GM12878 (cell line): ENCODE data around the gene EFHC1. TPM values are rescaled to one million over a fixed set of nuclear protein-coding genes. Genes with fewer than 3 reads are reported as not detected.

ENCODE experiments used
- ASH2L ChIP-seq: fragments of 300-600, 200-600 bp; sonication (generic); IDR thresholded peaks from 2 replicates; pipeline ENCODE4 v1.6.1; 2017; ENCODE audit warnings: low read depth, mild to moderate bottlenecking, borderline replicate concordance
- ATF3 ChIP-seq: IDR thresholded peaks from 2 replicates; pipeline ENCODE4 v1.6.1; 2011; ENCODE audit warnings: low read depth, mild to moderate bottlenecking, low read length, moderate library complexity, borderline replicate concordance; ENCODE audit errors: extremely low read depth
- ATF7 ChIP-seq: fragments of 450-650 bp; IDR thresholded peaks from 2 replicates; pipeline ENCODE4 v1.6.1; 2016; ENCODE audit warnings: low read depth, mild to moderate bottlenecking
- FOXM1 ChIP-seq: IDR thresholded peaks from 2 replicates; pipeline ENCODE4 v1.6.1; 2012; ENCODE audit warnings: low read depth, mild to moderate bottlenecking, inconsistent platforms, low read length, moderate library complexity
- IKZF2 ChIP-seq, 2 experiments: fragments of 450-650 bp; IDR thresholded peaks; 2 replicates each; pipeline ENCODE4 v1.6.1; 2017; ENCODE audit warnings: mild to moderate bottlenecking in 2 of 2, moderate library complexity in 2 of 2
- IRF4 ChIP-seq: IDR thresholded peaks from 2 replicates; pipeline ENCODE4 v1.6.1; 2011; ENCODE audit warnings: low read depth, low read length
- IRF5 ChIP-seq: fragments of 450-650 bp; IDR thresholded peaks from 2 replicates; pipeline ENCODE4 v1.6.1; 2017; ENCODE audit warnings: borderline replicate concordance
- KAT2A ChIP-seq: conservative IDR thresholded peaks from 2 replicates; pipeline ENCODE4 v1.6.1; 2011; ENCODE audit warnings: low read depth, low read length; ENCODE audit not compliant: control insufficient read depth
- KDM1A ChIP-seq: fragments of 200-600 bp; sonication (generic); IDR thresholded peaks from 2 replicates; pipeline ENCODE4 v1.6.1; 2016; ENCODE audit warnings: borderline replicate concordance
- KLF5 ChIP-seq: fragments of 450-650 bp; IDR thresholded peaks from 2 replicates; pipeline ENCODE4 v1.6.1; 2014; ENCODE audit warnings: mild to moderate bottlenecking; ENCODE audit not compliant: partially characterized antibody
- MAX ChIP-seq: IDR thresholded peaks from 2 replicates; pipeline ENCODE4 v1.6.1; 2012; ENCODE audit warnings: low read depth, low read length, improper control_type of control experiment
- NFYB ChIP-seq: IDR thresholded peaks from 2 replicates; pipeline ENCODE4 v1.6.1; 2011; ENCODE audit warnings: low read depth, mild to moderate bottlenecking, low read length, improper control_type of control experiment, moderate library complexity; ENCODE audit not compliant: insufficient read depth
- POU2F2 ChIP-seq: IDR thresholded peaks from 3 replicates; pipeline ENCODE4 v1.6.1; 2011; ENCODE audit warnings: low read depth, mild to moderate bottlenecking, low read length, borderline replicate concordance
- RAD21 ChIP-seq: IDR thresholded peaks from 2 replicates; pipeline ENCODE4 v1.6.1; 2011; ENCODE audit warnings: mild to moderate bottlenecking, low read depth, low read length, moderate library complexity; ENCODE audit not compliant: insufficient read depth
- RFX5 ChIP-seq: IDR thresholded peaks from 2 replicates; pipeline ENCODE4 v1.6.1; 2011; ENCODE audit warnings: low read depth, low read length, improper control_type of control experiment
- SMC3 ChIP-seq: IDR thresholded peaks from 2 replicates; pipeline ENCODE4 v1.6.1; 2011; ENCODE audit warnings: low read length, improper control_type of control experiment, borderline replicate concordance
- STAT1 ChIP-seq: fragments of 450-650 bp; conservative IDR thresholded peaks from 2 replicates; pipeline ENCODE4 v1.6.1; 2014; ENCODE audit warnings: antibody characterized with exemption, mild to moderate bottlenecking
- TBL1XR1 ChIP-seq: IDR thresholded peaks from 2 replicates; pipeline ENCODE4 v1.6.1; 2012; ENCODE audit warnings: low read depth, low read length, improper control_type of control experiment
- TCF3 ChIP-seq: IDR thresholded peaks from 2 replicates; pipeline ENCODE4 v1.6.1; 2012; ENCODE audit warnings: low read depth, mild to moderate bottlenecking, low read length, borderline replicate concordance; ENCODE audit not compliant: insufficient read depth
- ZNF274 ChIP-seq: IDR thresholded peaks from one replicate; pipeline ENCODE4 v1.8.0; 2011; ENCODE audit not compliant: insufficient read length, insufficient read depth
- ZNF622 ChIP-seq: fragments of 450-650 bp; IDR thresholded peaks from 2 replicates; pipeline ENCODE4 v1.6.1; 2017; ENCODE audit warnings: mild to moderate bottlenecking, inconsistent platforms
- ZZZ3 ChIP-seq: IDR thresholded peaks from 2 replicates; pipeline ENCODE4 v1.6.1; 2011; ENCODE audit warnings: low read depth; ENCODE audit not compliant: control insufficient read depth, insufficient read length
- polyA plus RNA-seq, 11 experiments: library from polyadenylated mRNA; depleted of rRNA in 4 of 11; unstranded in 6 of 11; stranded (reverse) in 5 of 11; fragments of >200 nt; fragmentation: Nextera tagmentation in 4 of 11; fragmentation: Illumina TruSeq in 1 of 11; extraction: Ambion mirVana in 4 of 11; extraction: Trizol in 1 of 11; gene quantifications; 1 replicate in 1 of 11; 2 replicates in 10 of 11; pipeline versions ENCODE4 v1.2.1 to v1.2.3, GENCODE V29; 2011 to 2016; ENCODE audit warnings: inconsistent platforms in 2 of 11, missing spikeins in 2 of 11, low read depth in 1 of 11
- total RNA-seq, 4 experiments: library from RNA; depleted of rRNA in 3 of 4; stranded (reverse); fragments of >200 nt in 3 of 4; fragmentation: Illumina TruSeq in 1 of 4; extraction: Trizol in 1 of 4; gene quantifications; 2 replicates each; pipeline versions ENCODE4 v1.2.1 to v1.2.3, GENCODE V29; 2013 to 2021
- TF ChIP-seq, protein P1 (sequence below): fragments of 150-350 bp; IDR thresholded peaks from 2 replicates; pipeline ENCODE4 v1.6.1; 2016; ENCODE audit warnings: low read depth, low read length
- TF ChIP-seq, protein P2 (sequence below): fragments of 450-650 bp; IDR thresholded peaks from 2 replicates; pipeline ENCODE4 v1.6.1; 2017; ENCODE audit warnings: mild to moderate bottlenecking, low read depth, inconsistent platforms; ENCODE audit not compliant: poor library complexity, severe bottlenecking

EFHC1 gene
- total and polyA plus RNA-seq, 10 of the 15 experiments (the other 5 are each of a cell fraction or from before 2014, with no cell fraction given): 5.5 to 14.5 (median 8.8) TPM

- TF ChIP-seq, protein P1, sequence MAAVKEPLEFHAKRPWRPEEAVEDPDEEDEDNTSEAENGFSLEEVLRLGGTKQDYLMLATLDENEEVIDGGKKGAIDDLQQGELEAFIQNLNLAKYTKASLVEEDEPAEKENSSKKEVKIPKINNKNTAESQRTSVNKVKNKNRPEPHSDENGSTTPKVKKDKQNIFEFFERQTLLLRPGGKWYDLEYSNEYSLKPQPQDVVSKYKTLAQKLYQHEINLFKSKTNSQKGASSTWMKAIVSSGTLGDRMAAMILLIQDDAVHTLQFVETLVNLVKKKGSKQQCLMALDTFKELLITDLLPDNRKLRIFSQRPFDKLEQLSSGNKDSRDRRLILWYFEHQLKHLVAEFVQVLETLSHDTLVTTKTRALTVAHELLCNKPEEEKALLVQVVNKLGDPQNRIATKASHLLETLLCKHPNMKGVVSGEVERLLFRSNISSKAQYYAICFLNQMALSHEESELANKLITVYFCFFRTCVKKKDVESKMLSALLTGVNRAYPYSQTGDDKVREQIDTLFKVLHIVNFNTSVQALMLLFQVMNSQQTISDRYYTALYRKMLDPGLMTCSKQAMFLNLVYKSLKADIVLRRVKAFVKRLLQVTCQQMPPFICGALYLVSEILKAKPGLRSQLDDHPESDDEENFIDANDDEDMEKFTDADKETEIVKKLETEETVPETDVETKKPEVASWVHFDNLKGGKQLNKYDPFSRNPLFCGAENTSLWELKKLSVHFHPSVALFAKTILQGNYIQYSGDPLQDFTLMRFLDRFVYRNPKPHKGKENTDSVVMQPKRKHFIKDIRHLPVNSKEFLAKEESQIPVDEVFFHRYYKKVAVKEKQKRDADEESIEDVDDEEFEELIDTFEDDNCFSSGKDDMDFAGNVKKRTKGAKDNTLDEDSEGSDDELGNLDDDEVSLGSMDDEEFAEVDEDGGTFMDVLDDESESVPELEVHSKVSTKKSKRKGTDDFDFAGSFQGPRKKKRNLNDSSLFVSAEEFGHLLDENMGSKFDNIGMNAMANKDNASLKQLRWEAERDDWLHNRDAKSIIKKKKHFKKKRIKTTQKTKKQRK: no peak
- TF ChIP-seq FOXM1 (0 out of 2 replicates have a peak, but pooled peaks have one; percentile 33), IKZF2 (IDR thresholded peaks at IDR 0.05) (no peak), IRF4 (0 out of 2 replicates have a peak, but pooled peaks have one; percentile 23), ASH2L (no peak), ATF7 (peak; percentile 9; the same call in 1 of the 2 replicates), MAX (no peak), SMC3 (peak; percentile 99), ZNF274 (no peak), RAD21 (peak; percentile 100), KLF5 (no peak), ZZZ3 (no peak), TCF3 (no peak), POU2F2 (peak; percentile 19; the same call in 1 of the 3 replicates), KDM1A (no peak), ATF3 (no peak), IRF5 (no peak), TBL1XR1 (0 out of 2 replicates have a peak, but pooled peaks have one; percentile 18), KAT2A (no peak), STAT1 (no peak), NFYB (no peak), ZNF622 (no peak), RFX5 (no peak)
- TF ChIP-seq, protein P2, sequence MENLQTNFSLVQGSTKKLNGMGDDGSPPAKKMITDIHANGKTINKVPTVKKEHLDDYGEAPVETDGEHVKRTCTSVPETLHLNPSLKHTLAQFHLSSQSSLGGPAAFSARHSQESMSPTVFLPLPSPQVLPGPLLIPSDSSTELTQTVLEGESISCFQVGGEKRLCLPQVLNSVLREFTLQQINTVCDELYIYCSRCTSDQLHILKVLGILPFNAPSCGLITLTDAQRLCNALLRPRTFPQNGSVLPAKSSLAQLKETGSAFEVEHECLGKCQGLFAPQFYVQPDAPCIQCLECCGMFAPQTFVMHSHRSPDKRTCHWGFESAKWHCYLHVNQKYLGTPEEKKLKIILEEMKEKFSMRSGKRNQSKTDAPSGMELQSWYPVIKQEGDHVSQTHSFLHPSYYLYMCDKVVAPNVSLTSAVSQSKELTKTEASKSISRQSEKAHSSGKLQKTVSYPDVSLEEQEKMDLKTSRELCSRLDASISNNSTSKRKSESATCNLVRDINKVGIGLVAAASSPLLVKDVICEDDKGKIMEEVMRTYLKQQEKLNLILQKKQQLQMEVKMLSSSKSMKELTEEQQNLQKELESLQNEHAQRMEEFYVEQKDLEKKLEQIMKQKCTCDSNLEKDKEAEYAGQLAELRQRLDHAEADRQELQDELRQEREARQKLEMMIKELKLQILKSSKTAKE: no peak
Observed at GRCh38 chr6:52416629-52417151, 3.5 kb upstream of the EFHC1 start (continued).
